ENCODE measurements around the gene LONP1. TPM values are rescaled to one million over a fixed set of nuclear protein-coding genes. Genes with fewer than 3 reads are reported as not detected.

Gene LONP1
- total and polyA plus RNA-seq, 2 experiments from 2014 or later, result 77.5 to 119 TPM

DNA sequence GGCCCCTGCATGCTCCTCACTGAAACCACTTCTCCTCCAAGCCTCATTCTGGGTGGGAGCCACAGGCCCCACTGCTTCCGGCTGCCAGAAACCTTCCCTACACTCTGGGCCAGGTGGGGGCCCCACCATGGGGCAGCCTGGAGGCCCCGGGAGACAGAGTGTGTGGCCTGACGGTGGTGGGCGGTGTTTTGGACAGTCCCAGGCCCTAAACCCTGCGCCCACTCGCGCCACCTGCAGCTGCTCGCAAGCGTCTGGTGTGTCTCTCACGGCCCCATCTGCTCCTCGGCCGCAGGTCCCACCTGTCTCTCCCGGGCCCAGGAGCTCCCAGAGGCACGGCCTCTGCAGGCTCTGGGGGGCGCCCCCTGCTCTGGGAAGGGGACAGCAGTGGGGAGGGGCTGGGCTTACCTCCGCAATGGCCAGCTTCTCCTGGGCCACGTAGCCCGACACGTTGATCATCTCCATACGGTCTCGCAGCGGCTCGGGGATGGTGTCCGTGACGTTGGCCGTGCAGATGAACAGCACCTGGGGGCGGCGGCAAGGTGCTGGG lies 24.2 kb downstream of the LONP1 start:
- Histone ChIP-seq H3K27me3 (replicated peaks; ENCODE audit: insufficient read depth) (no peaks in the 10 kb centered on the region), H3K9me3 (ENCODE audit: low read depth) (no peaks in the 10 kb centered on the region), H3K9me2 (ENCODE audit: insufficient read depth) (no peaks in the 10 kb centered on the region), H3K9ac (no peak overlapping the region), H3F3A (ENCODE audit: insufficient read depth) (peaks cover 25% of the 10 kb centered on the region), H3K4me3 (no peak overlapping the region), H3K4me1 (ENCODE audit: insufficient read depth) (no peaks in the 10 kb centered on the region), H4K20me1 (ENCODE audit: insufficient read depth) (peaks cover 9% of the 10 kb centered on the region; the same call in 1 of the 2 replicates), H3K36me3 (ENCODE audit: low read depth) (peaks cover 34% of the 10 kb centered on the region; the same call in 1 of the 2 replicates), H3K4me2 (ENCODE audit: unreplicated experiment) (no peak overlapping the region), H3K27ac (no peak overlapping the region), H3K79me2 (ENCODE audit: insufficient read depth) (peaks cover 60% of the 10 kb centered on the region), H2AFZ (no peak overlapping the region)
- in situ Hi-C loops (cut with MboI), result no loop called here
- WGBS, 2 experiments (ENCODE audit: low coverage in 1 of 2, low lambda C conversion rate in 2 of 2, missing lambda C conversion rate in 2 of 2), result 91 to 93% methylated on average over 23 to 28 of the region's 28 CpGs
- no peak for DNase-seq
- TF ChIP-seq EZH2 (IDR thresholded peaks at IDR 0.05; ENCODE audit: insufficient read depth, poor library complexity, severe bottlenecking) (no peak), EZH2phosphoT487 (IDR thresholded peaks at IDR 0.05; ENCODE audit: insufficient read depth, low read depth) (no peak)

DNA sequence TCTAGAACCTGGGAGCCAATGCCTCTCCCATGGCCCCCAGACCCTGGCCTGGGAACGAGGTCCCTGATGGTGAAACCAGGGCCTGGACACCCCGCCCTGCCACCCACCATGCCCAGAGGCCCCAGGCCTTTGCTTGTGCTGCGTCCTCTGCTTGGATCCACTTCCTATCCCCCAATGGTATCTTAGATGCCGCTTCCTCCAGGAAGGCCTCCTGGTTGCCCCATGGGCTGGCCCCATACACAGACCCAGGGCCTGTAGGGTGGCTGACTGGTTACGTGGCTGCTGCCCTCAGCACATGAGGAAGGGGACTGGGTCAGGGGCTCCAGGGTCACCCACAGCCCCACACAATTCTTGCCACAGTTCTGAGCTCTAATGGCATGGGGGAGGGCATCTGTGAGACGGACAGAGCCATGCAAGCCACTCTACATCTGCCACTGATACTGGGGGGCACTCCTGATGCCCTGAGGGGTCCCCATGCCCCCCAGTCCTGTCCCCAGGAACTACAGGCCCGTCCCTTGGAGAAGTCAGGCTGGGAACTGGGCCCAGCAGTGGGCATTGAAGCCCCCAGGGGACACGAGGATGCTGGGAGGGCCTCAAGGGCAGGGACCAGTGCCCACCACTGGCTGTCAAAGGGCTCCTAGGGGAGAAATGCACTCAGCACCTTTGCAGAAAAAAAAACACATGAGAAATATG lies 24.8 kb downstream of the LONP1 start:
- no peak for TF ChIP-seq EZH2 (IDR thresholded peaks at IDR 0.05; ENCODE audit: insufficient read depth, poor library complexity, severe bottlenecking)
- no peak for TF ChIP-seq EZH2phosphoT487 (IDR thresholded peaks at IDR 0.05; ENCODE audit: insufficient read depth, low read depth)
- Histone ChIP-seq H3K27ac (no peak overlapping the region), H3K27me3 (replicated peaks; ENCODE audit: insufficient read depth) (no peaks in the 10 kb centered on the region), H4K20me1 (ENCODE audit: insufficient read depth) (peaks cover 9% of the 10 kb centered on the region; the same call in 1 of the 2 replicates), H3K9me2 (ENCODE audit: insufficient read depth) (no peaks in the 10 kb centered on the region), H2AFZ (no peak overlapping the region), H3K79me2 (ENCODE audit: insufficient read depth) (peaks cover 66% of the 10 kb centered on the region), H3K9ac (no peak overlapping the region), H3K4me2 (ENCODE audit: unreplicated experiment) (no peak overlapping the region), H3F3A (ENCODE audit: insufficient read depth) (peaks cover 19% of the 10 kb centered on the region), H3K4me1 (ENCODE audit: insufficient read depth) (no peaks in the 10 kb centered on the region), H3K4me3 (no peak overlapping the region), H3K36me3 (ENCODE audit: low read depth) (peaks cover 29% of the 10 kb centered on the region; the same call in 1 of the 2 replicates), H3K9me3 (ENCODE audit: low read depth) (no peaks in the 10 kb centered on the region)
- DNase-seq, result no peak
- in situ Hi-C loops (cut with MboI), result no loop called here
- WGBS, 2 experiments (ENCODE audit: low coverage in 1 of 2, low lambda C conversion rate in 2 of 2, missing lambda C conversion rate in 2 of 2), result 88 to 90% methylated on average over 8 of the region's 8 CpGs

DNA sequence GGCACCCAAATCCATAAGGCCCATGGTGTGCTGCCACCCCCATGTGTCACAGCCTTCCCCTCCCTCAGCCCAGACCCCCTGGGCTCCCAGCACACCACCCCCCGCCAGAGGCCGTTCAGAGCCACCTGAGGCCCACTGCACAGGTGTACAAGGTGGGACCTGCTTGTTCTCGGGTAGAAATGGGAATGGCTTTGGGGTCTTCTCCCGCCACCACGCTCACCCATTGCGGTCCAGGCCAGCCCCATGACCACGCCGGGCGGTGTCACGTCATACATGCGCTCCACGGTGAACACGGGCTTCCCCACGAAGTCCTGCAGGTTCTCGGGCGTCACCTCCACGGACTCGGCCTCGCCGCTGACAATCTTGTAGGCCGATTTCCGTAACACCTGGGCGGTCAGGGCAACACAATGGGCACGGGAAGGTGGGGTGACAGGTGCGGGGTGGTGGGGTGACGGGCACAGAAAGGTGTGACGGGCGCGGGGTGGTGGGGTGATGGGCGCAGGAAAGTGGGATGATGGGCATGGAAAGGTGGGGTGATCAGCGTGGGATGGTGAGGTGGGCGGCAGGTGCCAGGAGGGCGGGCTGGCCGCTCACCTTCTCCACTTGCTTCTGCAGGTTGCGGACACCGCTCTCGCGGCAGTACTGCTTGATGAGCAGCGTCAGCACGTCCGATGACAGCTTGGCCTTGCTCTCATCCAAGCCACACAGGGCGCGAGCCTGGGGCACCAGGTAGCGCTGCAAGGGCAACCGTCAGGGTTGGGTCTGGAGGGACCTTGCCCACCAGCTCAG lies 25.6 kb downstream of the LONP1 start:
- peaks cover 27% of the 10 kb centered on the region; the same call in 1 of the 2 replicates for H3K36me3 ChIP-seq (ENCODE audit: low read depth)
- in situ Hi-C loops (cut with MboI), result no loop called here

More for the DNA sequence above, 25.6 kb downstream of the LONP1 start:
- no peak for DNase-seq
- Histone ChIP-seq H3K9me2 (ENCODE audit: insufficient read depth) (no peaks in the 10 kb centered on the region), H3K4me3 (no peak overlapping the region), H3K27ac (no peak overlapping the region), H3K9ac (no peak overlapping the region), H2AFZ (no peak overlapping the region), H3K9me3 (ENCODE audit: low read depth) (no peaks in the 10 kb centered on the region), H3K4me2 (ENCODE audit: unreplicated experiment) (no peak overlapping the region), H4K20me1 (ENCODE audit: insufficient read depth) (peaks cover 9% of the 10 kb centered on the region; the same call in 1 of the 2 replicates), H3K4me1 (ENCODE audit: insufficient read depth) (no peaks in the 10 kb centered on the region), H3K27me3 (replicated peaks; ENCODE audit: insufficient read depth) (no peaks in the 10 kb centered on the region), H3K79me2 (ENCODE audit: insufficient read depth) (peaks cover 66% of the 10 kb centered on the region), H3F3A (ENCODE audit: insufficient read depth) (peaks cover 16% of the 10 kb centered on the region; the same call in 1 of the 2 replicates)
- WGBS, 2 experiments (ENCODE audit: low coverage in 1 of 2, low lambda C conversion rate in 2 of 2, missing lambda C conversion rate in 2 of 2), result 90 to 96% methylated on average over 30 to 45 of the region's 45 CpGs
- no peak for TF ChIP-seq EZH2 (IDR thresholded peaks at IDR 0.05; ENCODE audit: insufficient read depth, poor library complexity, severe bottlenecking)
- TF ChIP-seq EZH2phosphoT487 (IDR thresholded peaks at IDR 0.05; ENCODE audit: insufficient read depth, low read depth), result no peak

Measured in GM23248 (cell line).